Dermis lymphatic vessel endothelial cell (primary cell): ENCODE measurements around the gene INPPL1. TPM values are rescaled to one million over a fixed set of nuclear protein-coding genes. Genes with fewer than 3 reads are reported as not detected.

Experiments used
- total RNA-seq: library from RNA; depleted of rRNA; stranded (reverse); fragments of >200 nt; gene quantifications from 2 replicates; pipeline ENCODE4 v1.2.1, GENCODE V29; 2014

Gene INPPL1, protein sequence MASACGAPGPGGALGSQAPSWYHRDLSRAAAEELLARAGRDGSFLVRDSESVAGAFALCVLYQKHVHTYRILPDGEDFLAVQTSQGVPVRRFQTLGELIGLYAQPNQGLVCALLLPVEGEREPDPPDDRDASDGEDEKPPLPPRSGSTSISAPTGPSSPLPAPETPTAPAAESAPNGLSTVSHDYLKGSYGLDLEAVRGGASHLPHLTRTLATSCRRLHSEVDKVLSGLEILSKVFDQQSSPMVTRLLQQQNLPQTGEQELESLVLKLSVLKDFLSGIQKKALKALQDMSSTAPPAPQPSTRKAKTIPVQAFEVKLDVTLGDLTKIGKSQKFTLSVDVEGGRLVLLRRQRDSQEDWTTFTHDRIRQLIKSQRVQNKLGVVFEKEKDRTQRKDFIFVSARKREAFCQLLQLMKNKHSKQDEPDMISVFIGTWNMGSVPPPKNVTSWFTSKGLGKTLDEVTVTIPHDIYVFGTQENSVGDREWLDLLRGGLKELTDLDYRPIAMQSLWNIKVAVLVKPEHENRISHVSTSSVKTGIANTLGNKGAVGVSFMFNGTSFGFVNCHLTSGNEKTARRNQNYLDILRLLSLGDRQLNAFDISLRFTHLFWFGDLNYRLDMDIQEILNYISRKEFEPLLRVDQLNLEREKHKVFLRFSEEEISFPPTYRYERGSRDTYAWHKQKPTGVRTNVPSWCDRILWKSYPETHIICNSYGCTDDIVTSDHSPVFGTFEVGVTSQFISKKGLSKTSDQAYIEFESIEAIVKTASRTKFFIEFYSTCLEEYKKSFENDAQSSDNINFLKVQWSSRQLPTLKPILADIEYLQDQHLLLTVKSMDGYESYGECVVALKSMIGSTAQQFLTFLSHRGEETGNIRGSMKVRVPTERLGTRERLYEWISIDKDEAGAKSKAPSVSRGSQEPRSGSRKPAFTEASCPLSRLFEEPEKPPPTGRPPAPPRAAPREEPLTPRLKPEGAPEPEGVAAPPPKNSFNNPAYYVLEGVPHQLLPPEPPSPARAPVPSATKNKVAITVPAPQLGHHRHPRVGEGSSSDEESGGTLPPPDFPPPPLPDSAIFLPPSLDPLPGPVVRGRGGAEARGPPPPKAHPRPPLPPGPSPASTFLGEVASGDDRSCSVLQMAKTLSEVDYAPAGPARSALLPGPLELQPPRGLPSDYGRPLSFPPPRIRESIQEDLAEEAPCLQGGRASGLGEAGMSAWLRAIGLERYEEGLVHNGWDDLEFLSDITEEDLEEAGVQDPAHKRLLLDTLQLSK
- 28.7 and 31.2 TPM in 2 replicates for total RNA-seq

DNA sequence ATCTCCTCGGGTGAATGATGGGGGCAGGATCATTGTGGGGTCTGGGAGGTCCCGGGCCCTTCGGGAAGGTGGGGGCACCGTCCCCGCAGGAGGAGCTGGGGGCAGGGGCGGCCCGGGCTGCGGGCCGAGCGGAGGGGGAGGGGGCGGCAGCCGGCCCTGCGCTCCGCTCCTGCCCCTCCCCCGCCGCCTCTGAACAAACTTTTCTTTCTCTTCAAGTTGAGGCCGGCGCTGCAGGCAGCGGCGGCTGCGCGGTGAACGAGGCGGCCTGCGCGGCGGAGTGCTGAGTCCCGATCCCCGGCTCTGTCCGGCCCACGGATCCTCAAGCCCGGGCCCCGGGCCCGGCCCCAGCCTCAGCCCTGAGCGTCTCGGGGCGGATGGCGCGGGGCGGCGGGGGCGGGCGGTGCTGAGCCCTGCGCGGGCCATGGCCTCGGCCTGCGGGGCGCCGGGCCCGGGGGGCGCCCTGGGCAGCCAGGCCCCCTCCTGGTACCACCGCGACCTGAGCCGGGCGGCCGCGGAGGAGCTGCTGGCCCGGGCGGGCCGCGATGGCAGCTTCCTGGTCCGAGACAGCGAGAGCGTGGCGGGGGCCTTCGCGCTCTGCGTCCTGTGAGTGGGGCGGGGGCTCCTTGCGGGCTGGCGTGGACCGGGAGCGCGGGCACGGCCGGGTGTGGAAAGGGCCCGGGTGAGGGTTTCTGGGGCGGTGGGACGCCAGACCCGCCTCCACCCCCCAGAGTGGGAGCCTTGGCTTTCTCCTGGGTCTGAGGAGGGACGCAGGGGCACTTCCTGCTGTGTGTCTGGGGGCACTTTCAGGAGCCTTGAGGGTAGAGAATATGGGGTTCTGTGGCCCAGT lies at the start of gene INPPL1:
Gene INPPL1, plus strand, starts transcription at position 204 of the 847 bp plus-strand sequence. Its CDS starts 218 bp downstream, at position 422.

GRCh38 chr11:72191961-72192381 lies 32.6 kb upstream of the INPPL1 start, which contains the start of gene FOLR1:
Gene FOLR1 (plus strand): TSS chr11:72192140. CDS start chr11:72192174, 34 bp downstream.

DNA sequence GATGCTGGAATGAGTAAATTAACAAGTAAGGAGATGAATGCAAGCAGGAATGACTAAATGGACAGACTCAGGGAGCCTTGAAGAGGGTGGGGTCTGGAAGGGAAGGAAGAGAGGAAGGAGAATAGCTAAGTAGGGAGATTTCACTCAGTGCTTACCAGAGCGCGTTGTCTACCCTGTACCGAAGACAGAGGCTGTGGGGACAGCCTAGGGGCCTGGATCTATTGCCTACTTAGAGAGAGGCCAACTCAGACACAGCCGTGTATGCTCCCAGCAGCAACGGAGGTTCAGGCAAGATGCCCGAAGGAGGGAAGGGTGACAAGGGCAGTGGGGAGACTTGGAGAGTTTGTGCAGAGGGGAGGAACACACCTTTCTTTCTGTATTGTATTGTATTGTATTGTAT lies 7.9 kb upstream of the INPPL1 start, which contains the start of gene FOLR2:
Gene FOLR2, plus strand, starts transcription at position 157 of the 400 bp plus-strand sequence. CDS start 1,791 bp downstream, outside the sequence.

GRCh38 chr11:72244060-72244360 lies 19.4 kb downstream of the INPPL1 start, which contains the start of gene PHOX2A:
Gene PHOX2A (minus strand): TSS chr11:72244176. CDS start chr11:72244004, 172 bp downstream.

Other genes with a start within 250 kb of the INPPL1 start
- gene IL18BP, start 225.9 kb upstream of the INPPL1 start, total RNA-seq = 0.65 and 1.6 TPM in 2 replicates
- 104 and 137 TPM in 2 replicates for gene NUMA1, start 144.2 kb upstream of the INPPL1 start, total RNA-seq
- gene LRRC51, start 143.9 kb upstream of the INPPL1 start, total RNA-seq = 3.4 and 3.8 TPM in 2 replicates
- gene LAMTOR1, start 121.5 kb upstream of the INPPL1 start, total RNA-seq = 88.4 and 94.2 TPM in 2 replicates
- gene TOMT, start 118.8 kb upstream of the INPPL1 start, total RNA-seq = not detected in 2 replicates
- gene ANAPC15, start 112.1 kb upstream of the INPPL1 start, total RNA-seq = 16.6 and 19.7 TPM in 2 replicates
- gene FOLR3, start 89.0 kb upstream of the INPPL1 start, total RNA-seq = not detected in 2 replicates
- gene FOLR1, start 32.6 kb upstream of the INPPL1 start, total RNA-seq = not detected in 2 replicates
- not detected in 2 replicates for gene FOLR2, start 8.0 kb upstream of the INPPL1 start, total RNA-seq
- gene PHOX2A, start 19.4 kb downstream of the INPPL1 start, total RNA-seq = not detected in 2 replicates
- gene CLPB, start 209.8 kb downstream of the INPPL1 start, total RNA-seq = 21.3 and 24.8 TPM in 2 replicates